ENCODE data around the gene BSG.

BSG gene

DNA sequence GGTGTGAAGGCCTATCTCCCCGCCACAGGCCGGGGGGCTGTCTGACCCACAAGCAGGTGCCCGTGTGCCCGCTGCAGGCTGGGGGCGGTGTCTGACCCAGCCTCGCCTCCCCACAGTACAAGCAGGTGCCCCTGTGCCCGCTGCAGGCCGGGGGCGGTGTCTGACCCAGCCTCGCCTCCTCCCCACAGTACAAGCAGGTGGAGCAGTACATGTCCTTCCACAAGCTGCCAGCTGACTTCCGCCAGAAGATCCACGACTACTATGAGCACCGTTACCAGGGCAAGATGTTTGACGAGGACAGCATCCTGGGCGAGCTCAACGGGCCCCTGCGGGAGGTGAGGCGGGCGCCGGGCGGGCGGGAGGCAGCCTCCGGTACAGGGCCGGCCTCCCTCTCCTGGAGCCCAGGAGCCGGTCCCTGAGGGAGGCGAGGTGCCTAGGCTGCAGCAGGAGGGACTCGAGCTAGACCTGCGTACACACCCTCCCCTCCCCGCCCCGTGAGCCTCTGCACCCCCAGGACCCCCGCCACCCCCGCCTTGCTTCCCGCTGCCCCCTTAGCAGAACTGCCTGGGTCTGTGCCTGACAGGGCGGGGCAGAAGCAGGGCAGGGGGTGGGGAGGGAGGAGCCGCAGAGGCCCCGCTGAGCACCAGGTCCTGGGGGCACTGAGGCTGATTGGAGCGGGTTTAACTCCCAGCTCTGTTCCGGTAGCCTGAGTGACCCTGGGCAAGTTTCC lies 37.8 kb downstream of the BSG start:
- H3K79me2 ChIP-seq (ENCODE audit: control insufficient read depth, insufficient read depth, low read length, unreplicated experiment) = no peaks in the 10 kb centered on the region
- no peaks in the 10 kb centered on the region for H3K36me3 ChIP-seq (ENCODE audit: insufficient read depth, low read length)
- peaks cover 18% of the 10 kb centered on the region for H3K4me1 ChIP-seq (ENCODE audit: control insufficient read depth, insufficient read depth, low read length, unreplicated experiment)
- H3K27ac ChIP-seq (ENCODE audit: low read depth, low read length) = peak overlapping the region; percentile 91
- H3K27me3 ChIP-seq (ENCODE audit: insufficient read depth, low read length) = no peaks in the 10 kb centered on the region
- H3K4me3 ChIP-seq (ENCODE audit: low read depth, low read length) = peak overlapping the region; percentile 17; the same call in 1 of the 2 replicates
- H2AFZ ChIP-seq (ENCODE audit: low read length, unreplicated experiment) = peak overlapping the region; percentile 2

- Histone ChIP-seq H3K79me2 (ENCODE audit: control insufficient read depth, insufficient read depth, low read length, unreplicated experiment) (no peaks in the 10 kb centered on the region), H3K4me3 (ENCODE audit: low read depth, low read length) (peak overlapping the region; percentile 17; the same call in 1 of the 2 replicates), H3K4me1 (ENCODE audit: control insufficient read depth, insufficient read depth, low read length, unreplicated experiment) (peaks cover 18% of the 10 kb centered on the region), H2AFZ (ENCODE audit: low read length, unreplicated experiment) (peak overlapping the region; percentile 2), H3K36me3 (ENCODE audit: insufficient read depth, low read length) (no peaks in the 10 kb centered on the region), H3K27me3 (ENCODE audit: insufficient read depth, low read length) (no peaks in the 10 kb centered on the region), H3K27ac (ENCODE audit: low read depth, low read length) (peak overlapping the region; percentile 91)
Measured at GRCh38 chr19:610801-611480, 38.5 kb downstream of the BSG start.

DNA sequence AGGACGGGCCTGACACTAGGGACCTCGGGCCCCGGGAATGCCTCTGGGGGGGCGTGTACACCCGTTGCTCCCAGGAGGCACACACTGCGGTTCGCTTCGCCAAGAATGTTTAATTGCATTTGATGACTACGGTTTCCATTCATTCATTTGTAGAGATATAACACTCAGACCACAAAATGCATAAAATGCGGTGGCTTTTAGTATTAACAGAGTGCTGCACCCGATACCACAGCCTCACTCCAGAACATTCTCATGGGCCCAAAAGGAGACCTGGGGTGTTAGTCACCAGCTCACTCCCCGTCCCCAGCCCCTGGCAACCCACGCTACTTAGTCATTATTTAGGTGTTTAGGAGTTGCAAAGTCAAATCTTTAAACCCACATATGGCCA lies 39.1 kb downstream of the BSG start:
- H3K4me3 ChIP-seq (ENCODE audit: low read depth, low read length) = 0 out of 2 replicates have a peak overlapping the region, but pooled peaks have one; percentile 17
- no peaks in the 10 kb centered on the region for H3K79me2 ChIP-seq (ENCODE audit: control insufficient read depth, insufficient read depth, low read length, unreplicated experiment)
- H3K27ac ChIP-seq (ENCODE audit: low read depth, low read length) = peak overlapping the region; percentile 91
- no peak overlapping the region for H2AFZ ChIP-seq (ENCODE audit: low read length, unreplicated experiment)
- no peaks in the 10 kb centered on the region for H3K36me3 ChIP-seq (ENCODE audit: insufficient read depth, low read length)
- H3K27me3 ChIP-seq (ENCODE audit: insufficient read depth, low read length) = no peaks in the 10 kb centered on the region
- H3K4me1 ChIP-seq (ENCODE audit: control insufficient read depth, insufficient read depth, low read length, unreplicated experiment) = peaks cover 18% of the 10 kb centered on the region

DNA sequence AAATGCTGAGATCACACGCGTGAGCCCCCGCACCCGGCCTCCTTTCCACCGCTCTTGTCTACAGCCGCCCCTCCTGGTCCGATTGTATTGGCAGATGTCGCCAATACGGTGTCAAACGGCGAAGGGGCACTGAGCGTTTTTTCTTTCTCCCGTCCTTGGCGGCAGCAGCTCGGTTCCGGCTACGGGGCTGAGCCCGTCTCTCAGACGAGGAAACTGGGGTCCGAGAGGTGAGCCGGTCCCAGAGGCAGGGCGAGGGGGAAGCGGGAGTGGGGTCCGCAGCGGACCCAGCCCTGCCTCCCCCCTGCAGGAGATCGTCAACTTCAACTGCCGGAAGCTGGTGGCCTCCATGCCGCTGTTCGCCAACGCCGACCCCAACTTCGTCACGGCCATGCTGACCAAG lies 40.5 kb downstream of the BSG start:
- Histone ChIP-seq H3K4me1 (ENCODE audit: control insufficient read depth, insufficient read depth, low read length, unreplicated experiment) (peaks cover 18% of the 10 kb centered on the region), H3K27ac (ENCODE audit: low read depth, low read length) (no peak overlapping the region), H3K79me2 (ENCODE audit: control insufficient read depth, insufficient read depth, low read length, unreplicated experiment) (no peaks in the 10 kb centered on the region)

DNA sequence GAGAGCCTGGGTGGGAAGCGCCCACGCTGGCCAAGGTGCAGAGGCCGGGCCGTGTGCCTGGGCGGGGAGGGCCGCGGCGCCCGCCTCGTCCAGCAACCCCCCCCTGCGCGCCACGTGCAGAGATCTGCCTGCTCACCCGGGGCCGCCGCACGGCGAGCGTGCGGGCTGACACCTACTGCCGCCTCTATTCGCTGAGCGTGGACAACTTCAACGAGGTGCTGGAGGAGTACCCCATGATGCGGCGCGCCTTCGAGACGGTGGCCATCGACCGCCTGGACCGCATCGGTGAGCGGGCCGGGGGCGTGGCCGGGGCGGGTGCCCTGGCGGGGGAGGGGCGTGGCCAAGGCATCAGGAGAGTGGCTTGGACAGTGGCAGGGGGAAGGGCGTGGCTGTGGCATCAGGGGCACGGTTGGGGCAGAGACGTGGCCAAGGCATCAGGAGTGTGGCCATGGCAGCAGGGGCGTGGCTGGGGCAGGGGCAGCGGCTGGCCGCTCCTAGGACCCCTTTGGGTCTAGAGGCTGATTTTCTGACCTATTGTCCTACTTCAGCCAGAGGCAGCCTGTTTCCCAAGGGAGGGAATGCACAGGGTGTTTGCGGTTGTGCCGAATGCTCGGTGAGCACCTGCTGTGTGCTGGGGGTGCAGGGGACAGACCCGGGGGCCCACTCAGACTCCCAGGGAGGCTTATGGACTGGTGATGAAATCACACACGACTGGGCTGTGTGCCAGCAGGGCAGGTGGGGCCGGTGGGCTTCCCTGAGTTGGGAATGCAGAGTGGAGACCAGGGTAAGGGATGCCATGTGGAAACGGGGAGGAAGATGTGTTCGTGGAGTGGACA lies 41.6 kb downstream of the BSG start:
- no peaks in the 10 kb centered on the region for H3K36me3 ChIP-seq (ENCODE audit: insufficient read depth, low read length)
- no peaks in the 10 kb centered on the region for H3K27me3 ChIP-seq (ENCODE audit: insufficient read depth, low read length)
- no peak overlapping the region for H2AFZ ChIP-seq (ENCODE audit: low read length, unreplicated experiment)
- H3K79me2 ChIP-seq (ENCODE audit: control insufficient read depth, insufficient read depth, low read length, unreplicated experiment) = no peaks in the 10 kb centered on the region
- H3K27ac ChIP-seq (ENCODE audit: low read depth, low read length) = no peak overlapping the region
- H3K4me1 ChIP-seq (ENCODE audit: control insufficient read depth, insufficient read depth, low read length, unreplicated experiment) = peaks cover 18% of the 10 kb centered on the region
- H3K4me3 ChIP-seq (ENCODE audit: low read depth, low read length) = no peak overlapping the region

More for the DNA sequence above, 40.5 kb downstream of the BSG start:
- H2AFZ ChIP-seq (ENCODE audit: low read length, unreplicated experiment) = no peak overlapping the region
- no peaks in the 10 kb centered on the region for H3K27me3 ChIP-seq (ENCODE audit: insufficient read depth, low read length)
- no peak overlapping the region for H3K4me3 ChIP-seq (ENCODE audit: low read depth, low read length)
- H3K36me3 ChIP-seq (ENCODE audit: insufficient read depth, low read length) = no peaks in the 10 kb centered on the region

DNA sequence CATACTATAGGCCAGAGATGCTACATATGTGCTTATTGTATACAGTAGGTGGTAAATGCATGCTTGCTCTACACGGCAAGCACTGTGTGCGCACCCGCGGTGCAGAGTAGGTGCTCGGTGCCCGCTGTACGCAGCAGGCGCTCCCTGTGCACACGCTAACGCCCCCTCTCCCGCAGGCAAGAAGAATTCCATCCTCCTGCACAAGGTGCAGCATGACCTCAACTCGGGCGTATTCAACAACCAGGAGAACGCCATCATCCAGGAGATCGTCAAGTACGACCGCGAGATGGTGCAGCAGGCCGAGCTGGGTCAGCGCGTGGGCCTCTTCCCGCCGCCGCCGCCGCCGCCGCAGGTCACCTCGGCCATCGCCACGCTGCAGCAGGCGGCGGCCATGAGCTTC lies 43.2 kb downstream of the BSG start:
- Histone ChIP-seq H3K4me3 (ENCODE audit: low read depth, low read length) (no peak overlapping the region), H3K4me1 (ENCODE audit: control insufficient read depth, insufficient read depth, low read length, unreplicated experiment) (peaks cover 13% of the 10 kb centered on the region), H3K27ac (ENCODE audit: low read depth, low read length) (no peak overlapping the region), H3K27me3 (ENCODE audit: insufficient read depth, low read length) (no peaks in the 10 kb centered on the region), H3K36me3 (ENCODE audit: insufficient read depth, low read length) (no peaks in the 10 kb centered on the region), H2AFZ (ENCODE audit: low read length, unreplicated experiment) (no peak overlapping the region), H3K79me2 (ENCODE audit: control insufficient read depth, insufficient read depth, low read length, unreplicated experiment) (no peaks in the 10 kb centered on the region)

DNA sequence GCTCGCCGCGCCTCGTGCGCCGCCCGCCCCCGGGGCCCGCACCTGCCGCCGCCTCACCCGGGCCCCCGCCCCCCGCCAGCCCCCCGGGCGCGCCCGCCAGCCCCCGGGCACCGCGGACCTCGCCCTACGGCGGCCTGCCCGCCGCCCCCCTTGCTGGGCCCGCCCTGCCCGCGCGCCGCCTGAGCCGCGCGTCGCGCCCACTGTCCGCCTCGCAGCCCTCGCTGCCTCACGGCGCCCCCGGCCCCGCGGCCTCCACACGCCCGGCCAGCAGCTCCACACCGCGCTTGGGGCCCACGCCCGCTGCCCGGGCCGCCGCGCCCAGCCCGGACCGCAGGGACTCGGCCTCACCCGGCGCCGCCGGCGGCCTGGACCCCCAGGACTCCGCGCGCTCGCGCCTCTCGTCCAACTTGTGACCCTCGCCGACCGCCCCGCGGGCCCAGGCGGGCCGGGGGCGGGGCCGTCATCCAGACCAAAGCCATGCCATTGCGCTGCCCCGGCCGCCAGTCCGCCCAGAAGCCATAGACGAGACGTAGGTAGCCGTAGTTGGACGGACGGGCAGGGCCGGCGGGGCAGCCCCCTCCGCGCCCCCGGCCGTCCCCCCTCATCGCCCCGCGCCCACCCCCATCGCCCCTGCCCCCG lies 43.8 kb downstream of the BSG start:
- Histone ChIP-seq H3K4me3 (ENCODE audit: low read depth, low read length) (no peak overlapping the region), H3K27me3 (ENCODE audit: insufficient read depth, low read length) (no peaks in the 10 kb centered on the region), H2AFZ (ENCODE audit: low read length, unreplicated experiment) (no peak overlapping the region), H3K27ac (ENCODE audit: low read depth, low read length) (no peak overlapping the region), H3K36me3 (ENCODE audit: insufficient read depth, low read length) (no peaks in the 10 kb centered on the region), H3K79me2 (ENCODE audit: control insufficient read depth, insufficient read depth, low read length, unreplicated experiment) (no peaks in the 10 kb centered on the region), H3K4me1 (ENCODE audit: control insufficient read depth, insufficient read depth, low read length, unreplicated experiment) (peaks cover 7% of the 10 kb centered on the region)

GRCh38 chr19:616747-617526 lies 44.5 kb downstream of the BSG start:
- Histone ChIP-seq H3K36me3 (ENCODE audit: insufficient read depth, low read length) (peaks cover 2% of the 10 kb centered on the region; the same call in 1 of the 2 replicates), H2AFZ (ENCODE audit: low read length, unreplicated experiment) (no peak overlapping the region), H3K27me3 (ENCODE audit: insufficient read depth, low read length) (no peaks in the 10 kb centered on the region), H3K4me3 (ENCODE audit: low read depth, low read length) (no peak overlapping the region), H3K27ac (ENCODE audit: low read depth, low read length) (no peak overlapping the region), H3K4me1 (ENCODE audit: control insufficient read depth, insufficient read depth, low read length, unreplicated experiment) (peaks cover 4% of the 10 kb centered on the region), H3K79me2 (ENCODE audit: control insufficient read depth, insufficient read depth, low read length, unreplicated experiment) (no peaks in the 10 kb centered on the region)

GRCh38 chr19:617551-618246 lies 45.3 kb downstream of the BSG start:
- Histone ChIP-seq H3K36me3 (ENCODE audit: insufficient read depth, low read length) (peaks cover 2% of the 10 kb centered on the region; the same call in 1 of the 2 replicates), H3K27me3 (ENCODE audit: insufficient read depth, low read length) (no peaks in the 10 kb centered on the region), H3K79me2 (ENCODE audit: control insufficient read depth, insufficient read depth, low read length, unreplicated experiment) (no peaks in the 10 kb centered on the region), H3K4me3 (ENCODE audit: low read depth, low read length) (no peak overlapping the region), H3K4me1 (ENCODE audit: control insufficient read depth, insufficient read depth, low read length, unreplicated experiment) (no peaks in the 10 kb centered on the region), H2AFZ (ENCODE audit: low read length, unreplicated experiment) (no peak overlapping the region), H3K27ac (ENCODE audit: low read depth, low read length) (no peak overlapping the region)
